ENCODE results near the gene INSIG1.

INSIG1 gene

GRCh38 chr7:155356323-155357105, 58.8 kb downstream of the INSIG1 start:
- no peak for TF ChIP-seq FOXM1 (IDR thresholded peaks at IDR 0.05; ENCODE audit: borderline replicate concordance)
- TF ChIP-seq TARDBP (IDR thresholded peaks at IDR 0.05), result no peak
- TF ChIP-seq CTBP1 (IDR thresholded peaks at IDR 0.05; ENCODE audit: borderline replicate concordance), result no peak
- peak; percentile 68 for DNase-seq (ENCODE audit: extremely low spot score)
- CTCF ChIA-PET, result interaction anchor here (0.5 to 3.0 kb wide), 8 partner anchors 12 to 617 kb away, joined by 3 to 11 read pairs (median 3); no protein-coding TSS in a partner anchor
- POLR2A ChIA-PET, result interaction anchor here (1.4 kb wide), 1 partner anchor 11 kb away, joined by 4 read pairs; no protein-coding TSS in a partner anchor

- POLR2A ChIA-PET, result no interaction called here
Measured at GRCh38 chr7:155357573-155358041, 59.9 kb downstream of the INSIG1 start.

GRCh38 chr7:155358066-155358947, 60.6 kb downstream of the INSIG1 start:
- ChIA-PET CTCF (interaction anchor here (1.1 to 3.0 kb wide), 4 partner anchors 11 to 168 kb away, joined by 3 to 11 read pairs (median 5); no protein-coding TSS in a partner anchor), POLR2A (no interaction called here)
- TF ChIP-seq NFRKB (IDR thresholded peaks at IDR 0.05), result no peak
- TF ChIP-seq FOXK2 (IDR thresholded peaks at IDR 0.05), result no peak
- no peak for TF ChIP-seq ZNF384 (IDR thresholded peaks at IDR 0.05)
- no peak for TF ChIP-seq TARDBP (IDR thresholded peaks at IDR 0.05)
- no peak for TF ChIP-seq SP1 (IDR thresholded peaks at IDR 0.05)
- no peak for TF ChIP-seq FOXM1 (IDR thresholded peaks at IDR 0.05; ENCODE audit: borderline replicate concordance)
- TF ChIP-seq SUZ12 (IDR thresholded peaks at IDR 0.05), result no peak
- no peak for TF ChIP-seq ELF4 (IDR thresholded peaks at IDR 0.05)
- no peak for TF ChIP-seq L3MBTL2 (conservative IDR thresholded peaks at IDR 0.05)
- no peak for TF ChIP-seq CTBP1 (IDR thresholded peaks at IDR 0.05; ENCODE audit: borderline replicate concordance)
- no peak for TF ChIP-seq FOXA1 (IDR thresholded peaks at IDR 0.05)
- no peak for TF ChIP-seq HDGF (IDR thresholded peaks at IDR 0.05; ENCODE audit: borderline replicate concordance)
- TF ChIP-seq BHLHE40 (IDR thresholded peaks at IDR 0.05; ENCODE audit: borderline replicate concordance), result no peak
- no peak for TF ChIP-seq LEF1 (IDR thresholded peaks at IDR 0.05; ENCODE audit: borderline replicate concordance)
- TF ChIP-seq PKNOX1 (IDR thresholded peaks at IDR 0.05), result no peak
- TF ChIP-seq ARNT (IDR thresholded peaks at IDR 0.05), result no peak
- no peak for DNase-seq (ENCODE audit: extremely low spot score)

More at GRCh38 chr7:155357573-155358041, 59.9 kb downstream of the INSIG1 start:
- CTCF ChIA-PET, result interaction anchor here (1.1 to 3.0 kb wide), 5 partner anchors 12 to 168 kb away, joined by 3 to 11 read pairs (median 4); no protein-coding TSS in a partner anchor
- DNase-seq (ENCODE audit: extremely low spot score), result no peak
- TF ChIP-seq FOXK2 (IDR thresholded peaks at IDR 0.05) (no peak), TARDBP (IDR thresholded peaks at IDR 0.05) (no peak), FOXM1 (IDR thresholded peaks at IDR 0.05; ENCODE audit: borderline replicate concordance) (no peak), SUZ12 (IDR thresholded peaks at IDR 0.05) (no peak), BHLHE40 (IDR thresholded peaks at IDR 0.05; ENCODE audit: borderline replicate concordance) (no peak), ARNT (IDR thresholded peaks at IDR 0.05) (no peak), CTBP1 (IDR thresholded peaks at IDR 0.05; ENCODE audit: borderline replicate concordance) (no peak), FOXA1 (IDR thresholded peaks at IDR 0.05) (no peak), ELF4 (IDR thresholded peaks at IDR 0.05) (no peak), LEF1 (IDR thresholded peaks at IDR 0.05; ENCODE audit: borderline replicate concordance) (no peak), SP1 (IDR thresholded peaks at IDR 0.05) (no peak), PKNOX1 (IDR thresholded peaks at IDR 0.05) (no peak), ZNF384 (IDR thresholded peaks at IDR 0.05) (no peak), NFRKB (IDR thresholded peaks at IDR 0.05) (no peak), HDGF (IDR thresholded peaks at IDR 0.05; ENCODE audit: borderline replicate concordance) (no peak), L3MBTL2 (conservative IDR thresholded peaks at IDR 0.05) (no peak)

GRCh38 chr7:155358948-155359712, 61.5 kb downstream of the INSIG1 start:
- no peak for DNase-seq (ENCODE audit: extremely low spot score)
- ChIA-PET POLR2A (no interaction called here), CTCF (interaction anchor here (1.1 kb wide), 1 partner anchor 10 kb away, joined by 4 read pairs; no protein-coding TSS in a partner anchor)

More at GRCh38 chr7:155358948-155359712, 61.5 kb downstream of the INSIG1 start:
- TF ChIP-seq SUZ12 (IDR thresholded peaks at IDR 0.05), result no peak
- no peak for TF ChIP-seq CTBP1 (IDR thresholded peaks at IDR 0.05; ENCODE audit: borderline replicate concordance)
- no peak for TF ChIP-seq ZNF384 (IDR thresholded peaks at IDR 0.05)
- no peak for TF ChIP-seq ARNT (IDR thresholded peaks at IDR 0.05)
- TF ChIP-seq FOXK2 (IDR thresholded peaks at IDR 0.05), result no peak
- no peak for TF ChIP-seq FOXM1 (IDR thresholded peaks at IDR 0.05; ENCODE audit: borderline replicate concordance)
- no peak for TF ChIP-seq HDGF (IDR thresholded peaks at IDR 0.05; ENCODE audit: borderline replicate concordance)

Measured in HEK293T (cell line).